Esophagus muscularis mucosa (tissue), 4 donors: Measurements from ENCODE around the gene TK2. TPM values are rescaled to one million over a fixed set of nuclear protein-coding genes. Genes with fewer than 3 reads are reported as not detected.
A peak's percentile ranks its signal among the peaks of the same experiment; 100 is the strongest.

Source experiments
- DNase-seq: peaks from one replicate; pipeline ENCODE4 v3.0.0-alpha.2; 2017; ENCODE audit errors: extremely low spot score
- H3K27ac ChIP-seq, 4 donors: fragments of 200-600 bp; sonication (generic); replicated peaks in 1 of 4; 1 replicate in 3 of 4; 2 replicates in 1 of 4; pipeline ENCODE4 v1.5.1; 2016 to 2019; ENCODE audit warnings: mild to moderate bottlenecking in 1 of 4
- H3K27me3 ChIP-seq, 4 donors: fragments of 200-600 bp; sonication (generic); one replicate each; pipeline versions ENCODE4 v1.5.1 to v1.6.0; 2016 to 2019
- H3K36me3 ChIP-seq, 4 donors: fragments of 200-600 bp; sonication (generic); one replicate each; pipeline ENCODE4 v1.5.1; 2016 to 2019
- H3K4me1 ChIP-seq, 4 donors: fragments of 200-600 bp; sonication (generic); one replicate each; pipeline ENCODE4 v1.5.1; 2016 to 2019
- H3K4me3 ChIP-seq, 4 donors: fragments of 200-600 bp; sonication (generic); 1 replicate in 2 of 4; 2 replicates in 2 of 4; pipeline ENCODE4 v1.5.1; 2016 to 2019; ENCODE audit warnings: mild to moderate bottlenecking in 4 of 4, moderate library complexity in 1 of 4
- H3K9me3 ChIP-seq, 4 donors: fragments of 200-600 bp; sonication (generic); 1 replicate in 3 of 4; 2 replicates in 1 of 4; pipeline ENCODE4 v1.5.1; 2016 to 2019
- CTCF ChIP-seq, 3 experiments: fragments of 200-600 bp in 2 of 3; fragments of 450-650 bp in 1 of 3; sonication (generic) in 2 of 3; IDR thresholded peaks; one replicate each; pipeline ENCODE4 v1.5.1; 2017 to 2019; ENCODE audit warnings: antibody characterized with exemption in 3 of 3, mild to moderate bottlenecking in 2 of 3, moderate library complexity in 1 of 3
- EP300 ChIP-seq: sonication (generic); formaldehyde crosslinking; IDR thresholded peaks from one replicate; pipeline ENCODE4 v1.6.1; 2017; ENCODE audit warnings: antibody characterized with exemption
- POLR2A ChIP-seq: fragments of 450-650 bp; IDR thresholded peaks from one replicate; pipeline ENCODE4 v1.6.1; 2017; ENCODE audit warnings: antibody characterized with exemption, moderate library complexity, mild to moderate bottlenecking, low read depth
- POLR2AphosphoS5 ChIP-seq, 2 donors: sonication (generic); formaldehyde crosslinking; IDR thresholded peaks; one replicate each; pipeline ENCODE4 v1.6.1; 2017; ENCODE audit warnings: antibody characterized with exemption in 2 of 2
- WGBS: methylation state at CpG from one replicate; pipeline ENCODE4 v1.1.5; 2018; 5-methylcytosine and 5-hydroxymethylcytosine counted together
- intact Hi-C: fragments of 100-400 bp; cut with DNase I; formaldehyde crosslinking; loops from one replicate; pipeline ENCODE4 v1.15.1; 2023
- total RNA-seq, 4 donors: library from RNA; depleted of rRNA; stranded (reverse); fragments of >200 nt; gene quantifications; one replicate each; pipeline versions ENCODE4 v1.1.0 to v1.2.1, GENCODE V29; 2016

Gene TK2
- total RNA-seq, 4 donors from 2014 or later: 26.3 to 35.2 (median 30.0) TPM

- no peak for DNase-seq
- no peaks in the 10 kb centered on the region for H3K9me3 ChIP-seq
- H3K27me3 ChIP-seq: no peaks in the 10 kb centered on the region
- H3K4me1 ChIP-seq: peaks cover 12 to 22% (median 21%) of the 10 kb centered on the region in 4 donors
- no peak overlapping the region for H3K4me3 ChIP-seq
- intact Hi-C loops: loop anchor here (5.0 kb wide), 1 partner anchor 121 kb away; no protein-coding TSS in a partner anchor
- peak overlapping the region; percentile 52 to 57 (median 54) for H3K27ac ChIP-seq
- H3K36me3 ChIP-seq: peaks cover 0 to 7% (median 0%) of the 10 kb centered on the region in 4 donors
- TF ChIP-seq EP300 (no peak), CTCF (IDR thresholded peaks at IDR 0.05) (no peak), POLR2AphosphoS5 (IDR thresholded peaks at IDR 0.05) (no peak)
- WGBS: 91% methylated on average over 12 of the region's 12 CpGs
Measured at GRCh38 chr16:66486199-66486772, 63.6 kb downstream of the TK2 start.

- peaks cover 0 to 7% (median 0%) of the 10 kb centered on the region in 4 donors for H3K36me3 ChIP-seq
- TF ChIP-seq POLR2A (no peak), EP300 (no peak), POLR2AphosphoS5 (IDR thresholded peaks at IDR 0.05) (no peak), CTCF (IDR thresholded peaks at IDR 0.05) (no peak)
- intact Hi-C loops: loop anchor here (5.0 kb wide), 1 partner anchor 122 kb away; no protein-coding TSS in a partner anchor
- H3K27ac ChIP-seq: no peak overlapping the region
- no peak overlapping the region for H3K4me3 ChIP-seq
- DNase-seq: no peak
- no peaks in the 10 kb centered on the region for H3K27me3 ChIP-seq
- H3K4me1 ChIP-seq: peaks cover 12 to 22% (median 21%) of the 10 kb centered on the region in 4 donors
- no peaks in the 10 kb centered on the region for H3K9me3 ChIP-seq
- WGBS: 69% methylated on average over 4 of the region's 6 CpGs
Measured at GRCh38 chr16:66485376-66485775, 64.5 kb downstream of the TK2 start.

GRCh38 chr16:66484453-66485213 lies 65.3 kb downstream of the TK2 start:
- Histone ChIP-seq H3K36me3 (peaks cover 0 to 7% (median 0%) of the 10 kb centered on the region in 4 donors), H3K27ac (no peak overlapping the region), H3K4me3 (no peak overlapping the region), H3K4me1 (peaks cover 12 to 22% (median 21%) of the 10 kb centered on the region in 4 donors), H3K27me3 (no peaks in the 10 kb centered on the region), H3K9me3 (no peaks in the 10 kb centered on the region)
- 85% methylated on average over 13 of the region's 15 CpGs for WGBS
- TF ChIP-seq CTCF (IDR thresholded peaks at IDR 0.05): no peak
- no peak for TF ChIP-seq POLR2A
- DNase-seq: no peak
- intact Hi-C loops: loop anchor here (5.0 kb wide), 2 partner anchors 103 to 123 kb away; no protein-coding TSS in a partner anchor

- intact Hi-C loops: loop anchor here (1.0 to 5.0 kb wide), 2 partner anchors 78 to 103 kb away; no protein-coding TSS in a partner anchor
- H3K4me1 ChIP-seq: peaks cover 12 to 24% (median 23%) of the 10 kb centered on the region in 4 donors
- no peak for DNase-seq
Measured at GRCh38 chr16:66483689-66484452, 66.1 kb downstream of the TK2 start.

More at GRCh38 chr16:66483689-66484452, 66.1 kb downstream of the TK2 start:
- H3K4me3 ChIP-seq: no peak overlapping the region
- H3K36me3 ChIP-seq: peaks cover 0 to 6% (median 0%) of the 10 kb centered on the region in 4 donors
- WGBS: 48% methylated on average over 14 of the region's 14 CpGs
- no peaks in the 10 kb centered on the region for H3K9me3 ChIP-seq
- no peak overlapping the region for H3K27ac ChIP-seq
- no peaks in the 10 kb centered on the region for H3K27me3 ChIP-seq
- TF ChIP-seq CTCF (IDR thresholded peaks at IDR 0.05) (peak; percentile 85 to 94 (median 91)), EP300 (no peak), POLR2AphosphoS5 (IDR thresholded peaks at IDR 0.05) (peak in 1 of 2 donors; percentile 49)
